Measurements from ENCODE around the gene CRX. TPM values are rescaled to one million over a fixed set of nuclear protein-coding genes. Genes with fewer than 3 reads are reported as not detected.
"Not testable (repeated sequence)": the region's sequence is repeated elsewhere in the genome, so short reads cannot be mapped to it uniquely, and the experiment has no call there.

The CRX gene
- total RNA-seq, 1 donor from 2014 or later: 1.7 TPM

GRCh38 chr19:47803671-47804070 lies 18.1 kb upstream of the CRX start:
- DNase-seq (ENCODE audit: low spot score): not testable (repeated sequence)

GRCh38 chr19:47804451-47804850 lies 17.3 kb upstream of the CRX start, which contains the start of gene TPRX1:
TSS of gene TPRX1 (minus strand) at chr19:47804551. CDS start at chr19:47804539, 12 bp downstream.
- not testable (repeated sequence) for DNase-seq (ENCODE audit: low spot score)

- DNase-seq (ENCODE audit: low spot score): no peak
Observed at GRCh38 chr19:47805313-47805712, 16.4 kb upstream of the CRX start.

GRCh38 chr19:47806435-47806834 lies 15.3 kb upstream of the CRX start:
- no peak for DNase-seq (ENCODE audit: low spot score)

- DNase-seq (ENCODE audit: low spot score): peak; percentile 55
Observed at GRCh38 chr19:47813304-47813994, 8.3 kb upstream of the CRX start.

- no peak for DNase-seq (ENCODE audit: low spot score)
Observed at GRCh38 chr19:47813995-47814328, 7.8 kb upstream of the CRX start.

GRCh38 chr19:47816270-47816669 lies 5.5 kb upstream of the CRX start:
- not testable (repeated sequence) for DNase-seq (ENCODE audit: low spot score)

DNA sequence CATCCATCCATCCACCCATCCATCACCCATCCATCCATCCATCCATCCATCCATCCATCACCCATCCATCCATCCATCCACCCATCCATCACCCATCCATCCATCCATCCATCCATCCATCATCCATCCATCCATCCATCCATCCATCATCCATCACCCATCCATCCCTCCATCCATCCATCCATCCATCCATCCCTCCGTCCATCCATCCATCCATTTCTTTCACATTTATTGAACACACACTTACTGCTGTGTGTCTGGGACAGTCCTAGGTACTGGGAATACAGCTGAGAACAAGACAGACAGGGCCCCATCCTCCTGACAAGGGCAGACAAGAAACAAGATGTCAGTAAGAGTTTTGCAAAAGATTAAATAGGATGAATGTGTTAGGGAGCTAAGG lies 3.5 kb upstream of the CRX start:
- DNase-seq (ENCODE audit: low spot score): not testable (repeated sequence)

DNA sequence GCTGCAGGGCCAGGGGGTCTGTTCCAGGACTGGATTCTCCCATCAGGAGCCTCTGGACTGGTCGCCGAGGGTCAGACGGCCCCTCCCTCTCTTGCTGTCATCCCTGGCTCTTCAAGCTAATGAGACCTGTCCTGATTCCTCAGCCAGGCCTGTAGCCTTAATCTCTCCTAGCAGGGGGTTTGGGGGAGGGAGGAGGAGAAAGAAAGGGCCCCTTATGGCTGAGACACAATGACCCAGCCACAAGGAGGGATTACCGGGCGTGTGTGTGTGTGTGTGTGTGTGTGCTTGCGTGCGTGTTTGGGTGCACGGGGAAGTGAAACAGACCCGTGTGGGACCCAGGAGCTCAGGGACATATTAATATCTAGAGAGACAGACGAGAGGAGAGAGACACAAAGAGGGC lies 1.9 kb upstream of the CRX start:
- DNase-seq (ENCODE audit: low spot score): no peak

- no peak for DNase-seq (ENCODE audit: low spot score)
Observed at GRCh38 chr19:47820410-47820809, 1.3 kb upstream of the CRX start.

DNA sequence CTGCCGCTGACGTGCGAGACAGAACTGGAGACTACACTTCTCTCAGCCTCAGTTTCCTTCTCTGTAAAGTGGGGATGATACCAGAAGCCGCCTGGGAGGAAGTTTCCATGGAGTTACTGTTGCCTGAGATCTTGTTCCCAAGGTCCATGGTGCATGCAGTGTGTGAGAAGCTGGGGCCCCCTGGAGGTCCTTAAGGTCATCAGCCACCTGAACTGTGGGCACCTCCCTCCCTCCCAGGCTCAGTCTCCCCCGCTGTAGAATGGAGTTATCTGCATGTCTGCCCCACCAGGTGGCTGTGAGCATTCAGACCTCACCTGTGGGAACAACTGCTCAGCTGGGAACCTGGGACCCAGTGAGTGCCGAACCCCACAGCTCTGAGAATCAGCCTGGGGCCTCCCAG lies 2.7 kb downstream of the CRX start:
- no peak for DNase-seq (ENCODE audit: low spot score)

GRCh38 chr19:47826800-47827199 lies 5.1 kb downstream of the CRX start:
- no peak for DNase-seq (ENCODE audit: low spot score)

DNA sequence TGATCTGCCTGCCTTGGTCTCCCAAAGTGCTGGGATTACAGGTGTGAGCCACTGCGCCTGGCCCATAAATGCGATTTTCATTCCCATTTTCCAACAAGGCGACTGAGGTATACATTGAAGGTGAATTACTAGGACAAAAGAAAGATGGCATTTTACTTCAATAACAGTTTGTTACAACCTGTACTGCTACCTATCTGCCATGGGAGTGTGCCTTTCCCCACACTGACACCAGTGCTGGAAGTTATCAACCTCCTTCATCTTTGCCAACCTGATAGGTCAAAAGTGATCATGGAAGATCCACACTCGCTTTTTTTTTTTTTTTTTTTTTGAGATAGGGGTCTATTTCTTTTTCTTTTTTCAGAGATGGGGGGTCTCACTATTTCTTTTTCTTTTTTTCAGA lies 11.0 kb downstream of the CRX start:
- no peak for DNase-seq (ENCODE audit: low spot score)

DNA sequence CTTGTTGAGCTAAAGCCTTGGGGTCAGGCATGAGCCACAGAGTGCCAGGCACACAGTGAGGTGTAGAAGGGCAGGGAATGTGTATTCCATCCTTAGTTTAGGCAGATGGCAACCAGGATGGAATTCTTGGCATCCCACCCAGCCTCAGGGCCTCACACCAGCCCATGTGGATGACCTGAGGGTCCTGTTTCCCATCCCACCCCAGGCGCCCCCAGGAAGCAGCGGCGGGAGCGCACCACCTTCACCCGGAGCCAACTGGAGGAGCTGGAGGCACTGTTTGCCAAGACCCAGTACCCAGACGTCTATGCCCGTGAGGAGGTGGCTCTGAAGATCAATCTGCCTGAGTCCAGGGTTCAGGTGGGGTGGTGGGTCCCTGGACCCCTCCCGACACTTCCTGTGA lies 14.3 kb downstream of the CRX start:
- no peak for DNase-seq (ENCODE audit: low spot score)

- no peak for DNase-seq (ENCODE audit: low spot score)
Observed at GRCh38 chr19:47839411-47839810, 17.7 kb downstream of the CRX start.

- DNase-seq (ENCODE audit: low spot score): no peak
Observed at GRCh38 chr19:47839913-47840312, 18.2 kb downstream of the CRX start.

DNA sequence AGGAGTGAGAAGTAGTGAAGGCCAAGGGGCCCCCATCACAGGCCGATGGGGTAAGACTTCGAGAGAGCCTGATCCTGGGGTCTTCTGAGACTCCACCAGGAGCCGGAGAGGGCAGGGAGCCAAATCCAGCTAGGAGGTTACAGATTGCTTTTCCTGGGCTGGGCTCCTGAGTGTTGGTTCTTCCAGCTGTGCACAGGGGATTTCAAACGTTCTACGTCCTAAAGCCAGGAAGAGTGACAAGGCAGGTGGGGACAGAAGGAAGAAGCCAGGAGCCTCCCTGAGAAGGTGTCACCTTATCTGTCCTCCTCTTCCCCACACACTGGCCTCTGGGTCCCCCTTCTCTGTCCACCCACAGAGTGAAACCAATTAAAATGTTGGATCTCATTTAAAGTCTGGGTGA lies 21.2 kb downstream of the CRX start:
- no peak for DNase-seq (ENCODE audit: low spot score)

GRCh38 chr19:47848425-47848822 lies 26.7 kb downstream of the CRX start:
- no peak for DNase-seq (ENCODE audit: low spot score)

GRCh38 chr19:47848823-47849473 lies 27.2 kb downstream of the CRX start:
- DNase-seq (ENCODE audit: low spot score): no peak

DNA sequence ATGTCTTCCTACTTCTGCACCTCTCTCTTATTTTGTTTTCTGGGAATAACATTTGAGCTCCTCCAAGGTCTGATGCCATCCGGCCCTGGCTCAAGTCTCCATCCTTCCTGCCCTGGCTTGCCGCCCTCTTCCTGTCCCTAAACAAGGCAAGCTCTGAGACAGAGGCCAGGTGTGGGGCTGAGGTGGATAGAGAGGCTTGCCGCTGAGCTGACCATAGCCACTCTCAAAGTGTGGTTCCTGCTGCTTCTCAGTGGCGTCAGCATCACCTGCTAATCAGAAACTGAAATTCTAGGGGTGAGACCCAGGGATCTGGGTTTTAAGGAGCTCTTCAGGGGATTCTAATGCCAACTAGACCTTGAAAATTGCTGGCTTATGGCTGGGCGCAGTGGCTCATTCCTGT lies 31.3 kb downstream of the CRX start:
- DNase-seq (ENCODE audit: low spot score): no peak

- DNase-seq (ENCODE audit: low spot score): no peak
Observed at GRCh38 chr19:47854459-47854858, 32.7 kb downstream of the CRX start.

GRCh38 chr19:47858231-47858630 lies 36.5 kb downstream of the CRX start:
- DNase-seq (ENCODE audit: low spot score): not testable (repeated sequence)

DNA sequence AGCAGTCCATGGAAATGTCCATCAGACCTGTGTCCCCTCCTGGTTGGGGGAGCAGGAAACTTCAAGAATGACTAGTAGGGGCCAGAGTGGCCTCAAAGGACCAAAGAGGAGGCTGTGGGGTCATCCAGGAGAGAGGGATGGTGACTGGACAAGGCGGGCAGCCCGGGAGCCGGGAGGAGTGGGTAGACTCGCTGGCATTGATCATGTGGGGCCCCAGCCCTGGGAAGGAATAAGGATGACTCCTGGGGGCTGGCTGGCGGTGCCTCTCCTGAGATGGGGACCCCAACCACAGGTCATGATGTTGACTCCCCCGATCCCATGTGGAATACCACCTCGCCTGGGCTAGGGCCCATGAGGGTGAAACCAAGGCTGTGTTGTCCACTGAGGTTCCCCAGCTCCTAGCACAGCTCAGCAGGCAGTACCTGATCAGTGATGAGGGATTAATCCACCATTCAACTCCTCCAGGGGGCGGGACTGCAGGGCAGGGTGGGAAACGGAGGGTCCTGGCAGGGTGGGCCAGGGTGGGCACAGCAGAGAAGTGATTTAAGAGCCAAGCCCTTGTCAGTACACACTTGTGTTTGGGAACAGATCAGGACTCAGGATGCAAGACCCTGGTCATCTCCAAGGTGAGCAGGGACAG lies 37.0 kb downstream of the CRX start, which contains the start of gene TPRX2:
TSS of gene TPRX2 (plus strand) at position 590 of the 640 bp plus-strand sequence. CDS start at position 602, 12 bp downstream.
- not testable (repeated sequence) for DNase-seq (ENCODE audit: low spot score)

Measured in umbilical cord (tissue), 2 donors.